Heart left ventricle (tissue), 13 donors: ENCODE data around the gene SLC40A1.

Experiments used
- POLR2A ChIP-seq, 2 donors: fragments of 450-650 bp; IDR thresholded peaks; one replicate each; pipeline ENCODE4 v1.6.1; 2017; ENCODE audit warnings: antibody characterized with exemption in 2 of 2, mild to moderate bottlenecking in 2 of 2, moderate library complexity in 2 of 2
- TF ChIP-seq, protein P1 (sequence below), 12 donors: fragments of 200-600 bp; sonication (generic) in 4 of 12; IDR thresholded peaks; one replicate each; pipeline versions ENCODE4 v1.5.0 to v1.8.0; 2018 to 2022; ENCODE audit warnings: antibody characterized with exemption in 12 of 12, mild to moderate bottlenecking in 5 of 12
- donor health status: ischemic (EF 13 %, LVEDD 7.1; RV severe dilation, severe dysfunction).
- donor health status: DM: no; HTN: yes; CAD: no.
- donor health status: DM: no; HTN: no; CAD: no.
- donor health status: ischemic (EF 25% LVEDD 6.9; RV normal size, moderate dysfunction).
- donor health status: ischemic (EF 25% LVEDD 5.7; RV mildly dilated, moderate dysfunction).
- donor health status: ischemic (EF 35%, LVEDD 5.7; RV mildly dilated, moderate dysfunction).
- donor health status: nonischemic (EF 11% LVEDD 7.7; RV severe dilation, severe dysfunction).
- donor health status: DM: yes; HTN: yes; CAD: no.
- donor health status: PGD.
- donor health status: ischemic (EF 29% LVEDD 5.4; RV normal size, mild dysfunction).
- donor health status: nonischemic (EF 23%, LVEDD 6.1; RV moderate dilation, normal function).

DNA sequence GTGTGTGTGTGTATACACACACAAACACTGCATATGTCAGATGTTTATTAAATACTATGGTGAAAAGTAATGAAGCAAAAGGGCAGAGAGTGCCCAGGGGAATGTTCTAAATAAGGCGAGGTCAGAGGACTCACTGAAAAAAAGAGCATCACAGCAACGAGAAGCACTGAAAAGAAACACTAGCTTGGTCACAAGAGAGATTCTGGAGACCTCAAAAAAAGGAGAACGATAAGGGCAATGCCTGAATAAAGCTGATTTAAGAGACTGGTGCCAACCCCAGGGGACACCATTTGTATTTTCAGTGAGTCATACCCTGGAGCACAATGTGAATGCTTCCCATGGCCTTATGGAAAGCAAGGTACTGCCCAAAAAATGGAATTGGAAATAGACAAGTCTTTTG lies 14.5 kb downstream of the SLC40A1 start:
- TF ChIP-seq, protein P1, sequence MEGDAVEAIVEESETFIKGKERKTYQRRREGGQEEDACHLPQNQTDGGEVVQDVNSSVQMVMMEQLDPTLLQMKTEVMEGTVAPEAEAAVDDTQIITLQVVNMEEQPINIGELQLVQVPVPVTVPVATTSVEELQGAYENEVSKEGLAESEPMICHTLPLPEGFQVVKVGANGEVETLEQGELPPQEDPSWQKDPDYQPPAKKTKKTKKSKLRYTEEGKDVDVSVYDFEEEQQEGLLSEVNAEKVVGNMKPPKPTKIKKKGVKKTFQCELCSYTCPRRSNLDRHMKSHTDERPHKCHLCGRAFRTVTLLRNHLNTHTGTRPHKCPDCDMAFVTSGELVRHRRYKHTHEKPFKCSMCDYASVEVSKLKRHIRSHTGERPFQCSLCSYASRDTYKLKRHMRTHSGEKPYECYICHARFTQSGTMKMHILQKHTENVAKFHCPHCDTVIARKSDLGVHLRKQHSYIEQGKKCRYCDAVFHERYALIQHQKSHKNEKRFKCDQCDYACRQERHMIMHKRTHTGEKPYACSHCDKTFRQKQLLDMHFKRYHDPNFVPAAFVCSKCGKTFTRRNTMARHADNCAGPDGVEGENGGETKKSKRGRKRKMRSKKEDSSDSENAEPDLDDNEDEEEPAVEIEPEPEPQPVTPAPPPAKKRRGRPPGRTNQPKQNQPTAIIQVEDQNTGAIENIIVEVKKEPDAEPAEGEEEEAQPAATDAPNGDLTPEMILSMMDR (IDR thresholded peaks at IDR 0.05): no peak
- no peak for TF ChIP-seq POLR2A (IDR thresholded peaks at IDR 0.05)
